Liver (tissue), 9 donors: ENCODE results near the gene CELF2. TPM values are rescaled to one million over a fixed set of nuclear protein-coding genes. Genes with fewer than 3 reads are reported as not detected.

Source experiments
- DNase-seq: peaks from one replicate; pipeline ENCODE4 v3.0.0-alpha.2; 2017; ENCODE audit warnings: low spot score
- H3K27ac ChIP-seq, 2 donors: one replicate each; pipeline ENCODE4 v1.7.0; 2013; ENCODE audit warnings: inconsistent platforms in 2 of 2, low read length in 2 of 2, control low read depth in 1 of 2, low read depth in 1 of 2, mild to moderate bottlenecking in 1 of 2
- H3K27me3 ChIP-seq, 4 donors: one replicate each; pipeline versions ENCODE4 v1.6.1 to v1.7.0; 2013; ENCODE audit warnings: low read length in 3 of 4, inconsistent platforms in 1 of 4, mild to moderate bottlenecking in 1 of 4, moderate library complexity in 1 of 4; ENCODE audit not compliant: control insufficient read depth in 4 of 4, insufficient read depth in 4 of 4
- H3K36me3 ChIP-seq, 4 donors: one replicate each; pipeline versions ENCODE4 v1.6.1 to v1.7.0; 2013; ENCODE audit warnings: low read length in 3 of 4, mild to moderate bottlenecking in 3 of 4, low read depth in 1 of 4, moderate library complexity in 1 of 4; ENCODE audit not compliant: control insufficient read depth in 4 of 4, insufficient read depth in 3 of 4
- H3K4me1 ChIP-seq, 4 donors: one replicate each; pipeline versions ENCODE4 v1.6.1 to v1.7.0; 2013; ENCODE audit warnings: low read length in 3 of 4, mild to moderate bottlenecking in 3 of 4, moderate library complexity in 1 of 4; ENCODE audit not compliant: control insufficient read depth in 4 of 4, insufficient read depth in 4 of 4
- H3K4me3 ChIP-seq, 3 donors: one replicate each; pipeline versions ENCODE4 v1.6.1 to v1.7.0; 2013; ENCODE audit warnings: low read length in 3 of 3, control low read depth in 1 of 3, low read depth in 1 of 3, mild to moderate bottlenecking in 1 of 3
- H3K9ac ChIP-seq, 2 donors: one replicate each; pipeline ENCODE4 v1.7.0; 2013; ENCODE audit warnings: low read length in 2 of 2, mild to moderate bottlenecking in 2 of 2, moderate library complexity in 2 of 2, control low read depth in 1 of 2, low read depth in 1 of 2
- H3K9me3 ChIP-seq, 4 donors: one replicate each; pipeline versions ENCODE4 v1.6.1 to v1.7.0; 2013; ENCODE audit warnings: low read length in 3 of 4; ENCODE audit not compliant: control insufficient read depth in 4 of 4
- EGR1 ChIP-seq, 2 donors: IDR thresholded peaks; 2 replicates each; pipeline ENCODE4 v1.6.1; 2016 to 2018; ENCODE audit warnings: antibody characterized with exemption in 2 of 2, low read depth in 2 of 2
- FOXA1 ChIP-seq: IDR thresholded peaks from 2 replicates; pipeline ENCODE4 v1.6.1; 2016; ENCODE audit warnings: antibody characterized with exemption
- FOXA2 ChIP-seq: IDR thresholded peaks from 2 replicates; pipeline ENCODE4 v1.6.1; 2016; ENCODE audit warnings: antibody characterized with exemption
- GABPA ChIP-seq, 2 donors: IDR thresholded peaks in 1 of 2; conservative IDR thresholded peaks in 1 of 2; 2 replicates each; pipeline ENCODE4 v1.6.1; 2016; ENCODE audit warnings: antibody characterized with exemption in 2 of 2, mild to moderate bottlenecking in 1 of 2, moderate library complexity in 1 of 2
- HNF4A ChIP-seq, 2 donors: conservative IDR thresholded peaks; 2 replicates each; pipeline ENCODE4 v1.6.1; 2016; ENCODE audit warnings: antibody characterized with exemption in 2 of 2, mild to moderate bottlenecking in 2 of 2
- HNF4G ChIP-seq: IDR thresholded peaks from 2 replicates; pipeline ENCODE4 v1.6.1; 2016; ENCODE audit warnings: antibody characterized with exemption
- JUND ChIP-seq, 2 donors: IDR thresholded peaks; 2 replicates each; pipeline ENCODE4 v1.6.1; 2016; ENCODE audit warnings: antibody characterized with exemption in 2 of 2
- NR2F2 ChIP-seq: IDR thresholded peaks from 2 replicates; pipeline ENCODE4 v1.6.1; 2016; ENCODE audit warnings: antibody characterized with exemption
- RAD21 ChIP-seq, 2 donors: IDR thresholded peaks; 2 replicates each; pipeline ENCODE4 v1.6.1; 2016; ENCODE audit warnings: antibody characterized with exemption in 2 of 2, mild to moderate bottlenecking in 2 of 2
- RXRA ChIP-seq, 2 donors: IDR thresholded peaks; 2 replicates each; pipeline ENCODE4 v1.6.1; 2017 to 2018; ENCODE audit warnings: antibody characterized with exemption in 2 of 2, mild to moderate bottlenecking in 1 of 2
- SP1 ChIP-seq: IDR thresholded peaks from 2 replicates; pipeline ENCODE4 v1.6.1; 2018; ENCODE audit warnings: antibody characterized with exemption, mild to moderate bottlenecking
- TAF1 ChIP-seq: conservative IDR thresholded peaks from 2 replicates; pipeline ENCODE4 v1.6.1; 2016; ENCODE audit warnings: antibody characterized with exemption, mild to moderate bottlenecking
- YY1 ChIP-seq: IDR thresholded peaks from 2 replicates; pipeline ENCODE4 v1.6.1; 2016; ENCODE audit warnings: antibody characterized with exemption, mild to moderate bottlenecking
- WGBS: extraction: QIAGEN DNeasy Blood & Tissue Kit; methylation state at CpG from one replicate; pipeline ENCODE4 v1.1.7; 2013; 5-methylcytosine and 5-hydroxymethylcytosine counted together
- polyA plus RNA-seq, 2 donors: library from polyadenylated mRNA; stranded (reverse) in 1 of 2; unstranded in 1 of 2; fragments of 200-250 nt in 1 of 2; fragments of >200 nt in 1 of 2; fragmentation: Nextera tagmentation in 1 of 2; extraction: Ambion mirVana in 1 of 2; gene quantifications; one replicate each; pipeline versions ENCODE4 v1.2.1 to v1.2.3, GENCODE V29; 2013 to 2015
- total RNA-seq, 2 donors: library from RNA; depleted of rRNA; stranded (reverse); fragments of >200 nt; gene quantifications; one replicate each; pipeline ENCODE4 v1.2.3, GENCODE V29; 2014
- TF ChIP-seq, protein P1 (sequence below): IDR thresholded peaks from 2 replicates; pipeline ENCODE4 v1.6.1; 2016; ENCODE audit warnings: antibody characterized with exemption, mild to moderate bottlenecking
- TF ChIP-seq, protein P2 (sequence below): IDR thresholded peaks from 2 replicates; pipeline ENCODE4 v1.6.1; 2016; ENCODE audit warnings: antibody characterized with exemption
- TF ChIP-seq, protein P3 (sequence below): IDR thresholded peaks from 2 replicates; pipeline ENCODE4 v1.6.1; 2016; ENCODE audit warnings: antibody characterized with exemption
- TF ChIP-seq, protein P4 (sequence below): fragments of 150-350 bp; IDR thresholded peaks from 2 replicates; pipeline ENCODE4 v1.5.1; 2017; ENCODE audit warnings: improper control_type of control experiment, low read depth, low read length; ENCODE audit not compliant: missing input control
- TF ChIP-seq, protein P5 (sequence below): IDR thresholded peaks from 2 replicates; pipeline ENCODE4 v1.6.1; 2016; ENCODE audit warnings: antibody characterized with exemption
- donor health status: healthy.
- donor health status: healthy.
- donor health status: healthy.
- donor health status: healthy.
- donor health status: healthy.

Gene CELF2
- total and polyA plus RNA-seq, 4 donors: 1.4 to 8.5 (median 5.6) TPM

DNA sequence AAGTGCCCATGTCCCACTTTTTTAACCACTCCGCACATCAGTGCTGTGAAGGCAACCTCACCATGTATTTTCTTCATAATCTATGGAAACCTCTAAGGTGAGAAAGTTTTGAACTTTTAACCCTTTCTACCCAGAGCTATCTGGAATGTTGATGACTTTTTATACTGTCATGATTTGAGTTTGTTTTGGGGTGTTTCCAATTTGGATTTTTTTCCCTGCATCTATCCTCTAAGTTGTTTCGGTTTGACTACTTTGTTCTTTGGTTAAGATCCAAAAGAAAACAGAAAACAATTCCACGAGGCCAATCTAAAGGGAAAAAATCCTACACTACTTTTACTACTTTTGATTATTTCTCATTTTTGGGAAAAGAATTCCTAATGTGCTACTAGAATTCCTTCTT lies 314.1 kb downstream of the CELF2 start:
- WGBS: 79% methylated on average over 3 of the region's 3 CpGs
- H3K4me3 ChIP-seq: no peak overlapping the region
- no peaks in the 10 kb centered on the region for H3K9me3 ChIP-seq
- no peak for DNase-seq
- no peaks in the 10 kb centered on the region for H3K36me3 ChIP-seq
- no peak for TF ChIP-seq SP1
- TF ChIP-seq JUND (IDR thresholded peaks at IDR 0.05): no peak
- TF ChIP-seq, protein P1, sequence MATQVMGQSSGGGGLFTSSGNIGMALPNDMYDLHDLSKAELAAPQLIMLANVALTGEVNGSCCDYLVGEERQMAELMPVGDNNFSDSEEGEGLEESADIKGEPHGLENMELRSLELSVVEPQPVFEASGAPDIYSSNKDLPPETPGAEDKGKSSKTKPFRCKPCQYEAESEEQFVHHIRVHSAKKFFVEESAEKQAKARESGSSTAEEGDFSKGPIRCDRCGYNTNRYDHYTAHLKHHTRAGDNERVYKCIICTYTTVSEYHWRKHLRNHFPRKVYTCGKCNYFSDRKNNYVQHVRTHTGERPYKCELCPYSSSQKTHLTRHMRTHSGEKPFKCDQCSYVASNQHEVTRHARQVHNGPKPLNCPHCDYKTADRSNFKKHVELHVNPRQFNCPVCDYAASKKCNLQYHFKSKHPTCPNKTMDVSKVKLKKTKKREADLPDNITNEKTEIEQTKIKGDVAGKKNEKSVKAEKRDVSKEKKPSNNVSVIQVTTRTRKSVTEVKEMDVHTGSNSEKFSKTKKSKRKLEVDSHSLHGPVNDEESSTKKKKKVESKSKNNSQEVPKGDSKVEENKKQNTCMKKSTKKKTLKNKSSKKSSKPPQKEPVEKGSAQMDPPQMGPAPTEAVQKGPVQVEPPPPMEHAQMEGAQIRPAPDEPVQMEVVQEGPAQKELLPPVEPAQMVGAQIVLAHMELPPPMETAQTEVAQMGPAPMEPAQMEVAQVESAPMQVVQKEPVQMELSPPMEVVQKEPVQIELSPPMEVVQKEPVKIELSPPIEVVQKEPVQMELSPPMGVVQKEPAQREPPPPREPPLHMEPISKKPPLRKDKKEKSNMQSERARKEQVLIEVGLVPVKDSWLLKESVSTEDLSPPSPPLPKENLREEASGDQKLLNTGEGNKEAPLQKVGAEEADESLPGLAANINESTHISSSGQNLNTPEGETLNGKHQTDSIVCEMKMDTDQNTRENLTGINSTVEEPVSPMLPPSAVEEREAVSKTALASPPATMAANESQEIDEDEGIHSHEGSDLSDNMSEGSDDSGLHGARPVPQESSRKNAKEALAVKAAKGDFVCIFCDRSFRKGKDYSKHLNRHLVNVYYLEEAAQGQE: no peak
- TF ChIP-seq TAF1: no peak
- TF ChIP-seq YY1: no peak
- TF ChIP-seq, protein P2, sequence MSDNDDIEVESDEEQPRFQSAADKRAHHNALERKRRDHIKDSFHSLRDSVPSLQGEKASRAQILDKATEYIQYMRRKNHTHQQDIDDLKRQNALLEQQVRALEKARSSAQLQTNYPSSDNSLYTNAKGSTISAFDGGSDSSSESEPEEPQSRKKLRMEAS: no peak
- no peak for TF ChIP-seq HNF4A (conservative IDR thresholded peaks at IDR 0.05)
- TF ChIP-seq, protein P3, sequence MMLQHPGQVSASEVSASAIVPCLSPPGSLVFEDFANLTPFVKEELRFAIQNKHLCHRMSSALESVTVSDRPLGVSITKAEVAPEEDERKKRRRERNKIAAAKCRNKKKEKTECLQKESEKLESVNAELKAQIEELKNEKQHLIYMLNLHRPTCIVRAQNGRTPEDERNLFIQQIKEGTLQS: no peak
- TF ChIP-seq RXRA (IDR thresholded peaks at IDR 0.05): no peak
- no peak for TF ChIP-seq FOXA1
- no peak for TF ChIP-seq NR2F2
- TF ChIP-seq, protein P4, sequence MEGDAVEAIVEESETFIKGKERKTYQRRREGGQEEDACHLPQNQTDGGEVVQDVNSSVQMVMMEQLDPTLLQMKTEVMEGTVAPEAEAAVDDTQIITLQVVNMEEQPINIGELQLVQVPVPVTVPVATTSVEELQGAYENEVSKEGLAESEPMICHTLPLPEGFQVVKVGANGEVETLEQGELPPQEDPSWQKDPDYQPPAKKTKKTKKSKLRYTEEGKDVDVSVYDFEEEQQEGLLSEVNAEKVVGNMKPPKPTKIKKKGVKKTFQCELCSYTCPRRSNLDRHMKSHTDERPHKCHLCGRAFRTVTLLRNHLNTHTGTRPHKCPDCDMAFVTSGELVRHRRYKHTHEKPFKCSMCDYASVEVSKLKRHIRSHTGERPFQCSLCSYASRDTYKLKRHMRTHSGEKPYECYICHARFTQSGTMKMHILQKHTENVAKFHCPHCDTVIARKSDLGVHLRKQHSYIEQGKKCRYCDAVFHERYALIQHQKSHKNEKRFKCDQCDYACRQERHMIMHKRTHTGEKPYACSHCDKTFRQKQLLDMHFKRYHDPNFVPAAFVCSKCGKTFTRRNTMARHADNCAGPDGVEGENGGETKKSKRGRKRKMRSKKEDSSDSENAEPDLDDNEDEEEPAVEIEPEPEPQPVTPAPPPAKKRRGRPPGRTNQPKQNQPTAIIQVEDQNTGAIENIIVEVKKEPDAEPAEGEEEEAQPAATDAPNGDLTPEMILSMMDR: no peak
- TF ChIP-seq EGR1 (IDR thresholded peaks at IDR 0.05; ENCODE audit: low read depth in 2 of 2): no peak
- TF ChIP-seq GABPA (IDR thresholded peaks at IDR 0.05 in 1 of 2, conservative IDR thresholded peaks at IDR 0.05 in 1 of 2): no peak
- no peak for TF ChIP-seq HNF4G
- TF ChIP-seq, protein P5, sequence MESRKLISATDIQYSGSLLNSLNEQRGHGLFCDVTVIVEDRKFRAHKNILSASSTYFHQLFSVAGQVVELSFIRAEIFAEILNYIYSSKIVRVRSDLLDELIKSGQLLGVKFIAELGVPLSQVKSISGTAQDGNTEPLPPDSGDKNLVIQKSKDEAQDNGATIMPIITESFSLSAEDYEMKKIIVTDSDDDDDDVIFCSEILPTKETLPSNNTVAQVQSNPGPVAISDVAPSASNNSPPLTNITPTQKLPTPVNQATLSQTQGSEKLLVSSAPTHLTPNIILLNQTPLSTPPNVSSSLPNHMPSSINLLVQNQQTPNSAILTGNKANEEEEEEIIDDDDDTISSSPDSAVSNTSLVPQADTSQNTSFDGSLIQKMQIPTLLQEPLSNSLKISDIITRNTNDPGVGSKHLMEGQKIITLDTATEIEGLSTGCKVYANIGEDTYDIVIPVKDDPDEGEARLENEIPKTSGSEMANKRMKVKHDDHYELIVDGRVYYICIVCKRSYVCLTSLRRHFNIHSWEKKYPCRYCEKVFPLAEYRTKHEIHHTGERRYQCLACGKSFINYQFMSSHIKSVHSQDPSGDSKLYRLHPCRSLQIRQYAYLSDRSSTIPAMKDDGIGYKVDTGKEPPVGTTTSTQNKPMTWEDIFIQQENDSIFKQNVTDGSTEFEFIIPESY: no peak
- peaks cover 0 to 3% (median 0%) of the 10 kb centered on the region in 4 donors for H3K4me1 ChIP-seq
- H3K9ac ChIP-seq: no peak overlapping the region
- no peaks in the 10 kb centered on the region for H3K27me3 ChIP-seq
- H3K27ac ChIP-seq: no peak overlapping the region

DNA sequence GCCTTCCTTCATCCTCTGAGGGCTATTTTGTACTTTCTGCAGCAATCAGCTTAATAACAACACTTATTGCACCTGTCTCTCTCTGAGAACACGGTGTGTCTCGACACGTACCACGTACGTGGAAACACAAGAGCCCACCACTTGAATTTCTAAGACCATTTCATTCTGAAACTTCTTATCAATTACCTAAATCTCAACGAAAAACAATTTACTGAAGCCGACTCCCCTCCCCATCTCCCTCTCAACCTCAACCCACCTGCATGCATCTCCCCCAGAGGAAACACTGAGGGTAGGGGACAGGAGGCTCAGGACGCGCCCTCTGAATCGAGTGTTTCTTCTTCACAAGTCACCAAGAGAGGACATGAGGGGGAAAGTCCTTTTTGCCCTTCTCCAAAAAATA lies 315.2 kb downstream of the CELF2 start:
- 85% methylated on average over 10 of the region's 10 CpGs for WGBS
- Histone ChIP-seq H3K4me3 (no peak overlapping the region), H3K4me1 (peaks cover 0 to 3% (median 0%) of the 10 kb centered on the region in 4 donors), H3K36me3 (no peaks in the 10 kb centered on the region), H3K9ac (no peak overlapping the region), H3K27me3 (peaks cover 0 to 2% (median 0%) of the 10 kb centered on the region in 4 donors), H3K27ac (no peak overlapping the region), H3K9me3 (no peaks in the 10 kb centered on the region)
- TF ChIP-seq HNF4G: no peak
- TF ChIP-seq, protein P2: no peak
- no peak for TF ChIP-seq RXRA (IDR thresholded peaks at IDR 0.05)
- TF ChIP-seq, protein P1: no peak
- TF ChIP-seq, protein P3: no peak
- no peak for TF ChIP-seq EGR1 (IDR thresholded peaks at IDR 0.05; ENCODE audit: low read depth in 2 of 2)
- no peak for TF ChIP-seq NR2F2
- TF ChIP-seq HNF4A (conservative IDR thresholded peaks at IDR 0.05): no peak
- TF ChIP-seq SP1: no peak
- no peak for TF ChIP-seq RAD21 (IDR thresholded peaks at IDR 0.05)
- TF ChIP-seq FOXA2: no peak
- no peak for TF ChIP-seq GABPA (IDR thresholded peaks at IDR 0.05 in 1 of 2, conservative IDR thresholded peaks at IDR 0.05 in 1 of 2)
- no peak for TF ChIP-seq YY1
- DNase-seq: no peak
